Stimulated activated CD4-positive, alpha-beta T cell treated with anti-CD3 and anti-CD28 coated beads, Interleukin-2, amount 100 ng/mL, for 24 hours (primary cell): ENCODE measurements around the gene DOK6.
"Not testable (repeated sequence)": the region's sequence is repeated elsewhere in the genome, so short reads cannot be mapped to it uniquely, and the experiment has no call there.

ENCODE experiments used
- DNase-seq, 2 donors: peaks; one replicate each; pipeline ENCODE4 v3.0.0-alpha.2; 2020

Gene DOK6

DNA sequence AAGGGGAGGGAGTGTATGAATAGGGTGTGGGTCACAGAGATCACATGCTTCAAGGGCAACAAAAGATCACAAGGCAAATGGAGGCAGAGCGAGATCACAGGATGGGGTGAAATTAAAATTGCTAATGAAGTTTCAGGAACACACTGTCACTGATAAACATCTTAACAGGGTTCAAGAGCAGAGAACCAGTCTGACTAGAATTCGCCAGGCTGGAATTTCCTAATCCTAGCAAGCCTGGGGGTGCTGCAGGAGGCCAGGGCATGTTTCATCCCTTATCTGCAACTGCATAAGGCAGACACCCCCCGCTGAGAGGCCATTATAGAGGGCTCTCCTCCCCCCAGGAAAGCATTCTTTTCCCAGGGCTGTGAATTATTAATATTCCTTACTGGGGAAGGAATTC, 478.4 kb downstream of the DOK6 start:
- DNase-seq = not testable (repeated sequence)

DNA sequence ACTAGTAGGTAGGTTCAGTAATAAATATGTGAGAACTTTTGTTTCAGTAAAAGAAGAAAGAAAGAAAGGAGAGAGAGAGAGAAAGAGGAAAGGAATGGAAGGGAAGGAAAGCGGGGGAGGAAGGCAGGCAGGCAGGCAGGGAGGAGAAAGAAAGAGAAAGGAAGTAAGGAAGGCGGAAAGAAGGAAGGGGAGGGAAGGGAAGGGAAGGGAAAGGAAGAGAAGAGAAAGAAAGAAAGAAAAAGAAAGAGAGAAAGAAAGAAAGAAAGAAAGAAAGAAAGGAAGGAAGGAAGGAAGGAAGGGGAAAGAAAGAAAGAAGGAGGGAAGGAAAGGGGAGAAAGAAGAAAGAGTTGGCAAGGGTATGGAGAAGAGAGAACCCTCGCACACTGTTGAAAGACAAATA, 479.4 kb downstream of the DOK6 start:
- DNase-seq = no peak

DNA sequence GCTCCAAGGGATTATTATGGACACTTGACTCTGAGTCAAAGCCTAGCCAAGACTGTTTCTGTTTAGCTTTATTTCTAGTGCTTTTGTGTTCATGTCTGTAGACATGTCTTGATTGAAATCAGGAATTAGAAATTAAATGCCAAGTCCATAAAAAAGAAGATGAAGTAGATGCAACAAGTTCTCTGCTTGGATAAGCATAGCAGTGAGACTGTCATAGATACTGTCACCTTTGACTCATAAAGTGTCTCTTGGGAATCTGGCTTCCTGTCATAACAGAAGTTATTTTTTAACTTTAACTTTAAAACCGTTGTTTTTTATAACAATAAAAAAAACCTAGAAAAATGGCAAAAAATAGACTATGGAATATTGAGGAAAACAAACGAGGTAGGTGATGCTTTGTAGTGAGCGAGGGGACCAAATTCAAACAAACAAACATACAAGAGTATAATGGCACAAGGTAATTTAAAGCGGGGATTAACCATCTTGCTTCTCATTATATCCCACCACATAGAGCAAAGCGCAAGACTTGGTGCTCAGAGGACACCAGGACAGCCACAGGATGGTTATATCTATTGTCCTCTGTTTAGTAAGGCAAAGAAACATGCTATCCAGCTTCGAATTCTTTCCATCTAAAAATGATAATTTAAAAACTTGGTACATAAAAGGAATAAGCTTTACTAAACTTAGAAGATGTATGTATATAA, 482.4 kb downstream of the DOK6 start:
- no peak for DNase-seq

DNA sequence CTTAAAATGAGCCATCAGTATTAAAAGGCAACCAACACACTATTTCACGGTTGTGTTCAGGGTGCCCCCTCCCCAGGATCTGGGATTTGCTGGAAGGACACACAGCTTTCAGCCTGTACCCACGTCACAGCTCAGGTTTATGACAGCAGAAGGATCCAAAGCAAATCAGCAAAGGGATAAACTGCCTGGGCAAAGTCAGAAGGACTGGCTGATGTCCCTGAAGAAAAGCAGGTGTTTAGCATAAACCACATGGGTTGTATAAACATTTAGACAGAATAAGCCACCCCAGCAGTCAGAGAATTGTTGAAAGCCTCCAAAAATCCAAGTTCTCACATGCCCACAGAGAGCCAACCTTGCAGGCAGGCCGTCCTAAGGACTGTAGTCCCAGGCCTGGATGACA, 483.1 kb downstream of the DOK6 start:
- no peak for DNase-seq

DNA sequence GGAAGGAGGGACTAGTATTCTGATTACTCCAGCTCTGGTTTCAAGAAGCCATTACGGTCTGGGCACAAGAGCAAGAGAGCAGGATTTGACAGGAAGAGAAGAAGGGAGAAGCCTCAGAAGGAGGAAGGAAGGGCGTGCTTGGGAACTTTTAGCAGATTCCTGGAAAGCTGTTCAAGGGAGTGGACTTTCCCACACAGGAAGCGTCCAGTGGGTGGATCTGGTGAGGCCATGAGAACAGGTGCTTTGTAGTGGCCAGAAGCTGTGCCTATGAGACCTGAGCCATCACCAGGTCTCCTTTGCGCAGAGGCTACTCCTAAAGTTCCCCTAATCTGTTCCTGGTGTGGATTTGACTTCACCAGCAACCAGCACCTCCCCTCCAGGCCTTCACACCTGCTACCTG, 484.7 kb downstream of the DOK6 start:
- no peak for DNase-seq

DNA sequence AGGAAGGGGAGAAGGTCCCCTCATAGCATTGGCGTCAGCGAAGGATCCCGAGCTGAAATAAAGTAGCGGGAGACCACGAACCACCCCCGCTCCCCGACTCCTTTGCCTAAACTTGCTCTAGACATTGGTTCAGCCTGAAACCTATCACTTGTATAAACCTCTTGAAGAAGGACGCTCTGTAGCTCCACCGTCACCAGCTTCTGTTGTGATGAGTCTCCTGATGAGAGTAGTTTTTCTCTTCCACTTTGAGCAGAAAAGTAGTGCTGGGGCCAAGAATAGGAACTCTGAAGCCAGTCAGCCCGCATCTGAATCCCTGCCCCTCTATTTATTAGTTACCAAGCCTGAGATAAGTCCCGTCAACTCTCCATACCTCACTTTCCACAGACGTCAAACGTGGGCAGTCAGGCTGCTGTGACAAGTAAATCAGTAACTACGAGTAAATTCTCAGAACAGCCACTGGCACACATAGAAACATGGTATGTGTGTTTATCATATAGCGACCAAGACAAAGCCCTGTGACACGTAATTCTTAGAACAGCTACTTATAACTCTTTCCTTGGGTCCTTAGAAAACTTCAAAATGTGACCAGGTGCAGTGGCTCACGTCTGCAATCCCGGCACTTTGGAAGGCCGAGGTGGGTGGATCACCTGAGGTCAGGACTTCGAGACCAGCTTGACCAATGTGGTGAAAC, 485.3 kb downstream of the DOK6 start:
- DNase-seq = peak; percentile 41 to 53

DNA sequence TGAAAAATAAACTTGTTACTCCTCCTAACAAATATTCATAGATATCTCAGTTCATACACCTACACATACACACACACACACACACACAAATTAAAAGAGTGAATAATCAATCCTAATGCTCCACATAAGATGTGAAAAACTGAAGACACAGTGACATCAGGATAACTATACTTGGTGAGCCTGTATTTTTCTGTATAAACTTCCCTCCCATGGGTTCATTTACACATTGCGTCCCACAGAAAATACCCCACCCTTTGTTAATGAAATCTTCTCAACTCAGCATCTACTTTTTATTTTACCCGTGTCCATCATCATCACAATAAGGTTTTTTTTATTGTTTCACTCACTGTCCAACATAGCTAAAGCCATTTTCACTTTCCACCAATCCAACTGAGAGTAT, 486.6 kb downstream of the DOK6 start:
- no peak for DNase-seq

DNA sequence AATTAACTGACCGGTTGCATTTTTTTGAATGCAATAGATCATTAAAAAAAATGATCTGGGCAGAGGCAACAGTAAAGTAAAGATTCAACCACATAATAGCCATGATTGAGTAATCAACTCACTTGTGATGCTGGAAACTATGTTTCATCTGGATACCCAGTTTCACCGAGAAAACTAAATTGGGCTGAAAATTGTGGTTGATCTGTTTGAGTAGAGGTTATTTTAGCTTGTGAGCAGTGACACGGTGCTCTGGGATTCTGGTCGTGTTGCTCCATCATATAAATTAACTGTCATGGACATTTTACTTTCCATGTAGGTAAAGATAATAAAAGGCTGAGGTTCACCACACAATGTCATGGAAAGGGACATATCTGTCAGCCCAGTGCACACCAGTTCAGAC, 488.3 kb downstream of the DOK6 start:
- no peak for DNase-seq

DNA sequence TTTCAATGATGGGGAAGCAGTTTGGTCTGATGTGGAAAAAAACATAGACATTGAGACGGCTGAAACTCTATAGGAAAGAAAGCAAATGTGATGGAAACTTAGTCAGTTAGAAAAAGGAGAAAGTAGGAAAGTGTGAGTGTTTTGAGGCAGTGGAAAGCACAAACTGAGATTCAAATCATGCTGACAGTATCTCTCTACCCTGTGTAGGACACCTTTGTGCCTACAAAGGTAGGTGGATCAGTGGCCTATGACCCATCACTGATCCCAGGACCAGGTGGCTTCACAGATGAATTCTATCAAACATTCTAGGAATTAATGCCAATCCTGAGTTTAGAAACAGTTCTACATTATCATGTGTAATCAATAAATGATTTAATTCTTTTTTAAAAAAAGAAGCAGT, 489.9 kb downstream of the DOK6 start:
- no peak for DNase-seq

DNA sequence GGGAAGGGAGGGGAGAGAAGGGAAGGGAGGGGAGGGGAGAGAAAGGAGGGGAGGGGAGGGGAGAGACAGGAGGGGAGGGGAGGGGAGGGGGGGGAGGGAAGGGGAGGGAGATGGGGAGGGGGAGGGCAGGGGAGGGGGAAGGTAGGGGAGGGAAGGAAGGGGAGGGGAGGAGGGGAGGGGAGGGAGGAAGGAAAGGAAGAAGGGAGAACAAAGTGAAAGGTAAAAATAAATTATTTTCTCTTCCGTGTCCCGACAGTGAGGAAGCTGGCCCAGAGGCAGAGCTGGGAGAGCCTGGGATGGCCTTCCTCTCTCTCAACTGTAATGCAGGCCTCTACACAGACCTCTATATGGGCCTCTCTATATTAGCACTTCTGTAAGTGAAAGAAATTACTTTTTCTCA, 493.8 kb downstream of the DOK6 start:
- no peak for DNase-seq

DNA sequence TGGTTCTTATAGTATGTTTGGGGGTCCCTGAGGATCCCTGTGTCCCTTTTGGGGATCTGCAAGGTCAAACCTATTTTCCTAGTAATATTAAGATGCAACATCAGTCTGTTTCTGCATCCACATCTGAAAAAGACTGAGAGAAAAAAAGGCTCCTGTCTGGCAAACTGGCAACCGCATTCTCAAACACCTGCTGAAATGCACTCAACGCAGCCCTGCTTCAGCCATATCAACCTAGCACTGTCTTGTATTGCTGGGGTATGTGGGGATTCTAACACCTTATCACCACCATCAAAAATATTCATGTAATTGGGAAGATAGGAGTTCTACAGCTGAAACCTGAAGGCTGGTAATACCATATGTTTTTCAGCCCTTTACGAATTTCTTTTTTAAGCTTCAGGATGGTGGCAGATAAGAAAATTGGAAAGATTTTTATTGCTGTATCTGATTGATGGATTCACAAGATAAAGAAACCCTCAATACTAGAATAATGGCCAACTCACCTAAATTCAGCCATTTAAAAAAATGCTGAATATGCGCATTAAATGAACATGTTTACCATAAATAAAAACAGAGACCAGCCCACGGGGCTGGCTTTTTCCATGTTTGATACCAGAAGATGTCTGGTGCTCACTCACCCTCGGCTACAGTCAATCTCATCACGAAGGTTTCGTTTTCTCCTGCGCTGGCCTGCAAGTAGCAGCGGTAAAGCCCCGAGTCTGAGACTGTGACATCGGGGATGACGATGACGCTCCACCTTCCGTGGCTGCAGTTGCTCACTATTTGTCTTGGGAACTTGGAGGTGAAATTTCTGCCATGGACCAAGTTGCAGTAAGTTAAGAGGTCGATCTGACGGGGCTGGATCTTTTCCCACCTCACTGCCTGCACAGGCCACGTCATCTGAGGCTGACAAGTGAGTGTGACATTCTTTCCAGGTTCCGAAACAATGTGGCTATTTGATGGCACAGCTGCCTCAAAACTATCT, 494.7 kb downstream of the DOK6 start:
- DNase-seq = no peak

DNA sequence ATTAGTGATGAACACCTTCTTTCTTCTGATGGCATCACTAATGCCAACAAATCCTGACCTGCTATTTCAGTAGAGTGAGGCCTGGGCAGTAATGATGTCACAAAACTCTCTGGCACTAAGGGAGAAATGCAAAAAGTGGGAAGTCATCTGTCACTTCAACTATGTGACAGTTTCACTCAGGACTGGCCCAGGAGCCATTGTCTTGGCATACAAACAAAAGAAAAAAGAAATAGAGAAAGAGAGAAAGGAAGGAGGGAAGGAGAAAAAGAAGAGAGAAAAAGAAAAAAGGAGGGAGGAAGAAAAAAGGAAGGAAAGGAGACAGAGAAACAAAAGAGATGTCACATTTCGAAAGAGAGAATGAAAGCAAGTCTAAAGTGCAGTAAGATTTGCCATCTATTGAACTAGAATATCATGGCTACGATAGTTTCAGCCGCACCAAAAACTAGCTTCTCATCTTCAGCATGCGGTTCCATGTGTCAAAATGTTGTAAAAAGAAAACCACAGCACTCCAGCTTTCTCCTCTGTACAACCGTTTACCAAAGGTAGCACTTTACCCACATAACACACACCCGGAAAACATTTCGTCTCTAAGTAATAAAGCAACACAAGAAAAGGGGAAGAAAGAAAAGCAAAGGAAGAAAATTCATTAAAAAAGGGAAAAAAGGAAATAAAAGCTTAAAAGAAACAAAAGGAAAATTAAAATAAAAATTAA, 496.9 kb downstream of the DOK6 start:
- DNase-seq = no peak

DNA sequence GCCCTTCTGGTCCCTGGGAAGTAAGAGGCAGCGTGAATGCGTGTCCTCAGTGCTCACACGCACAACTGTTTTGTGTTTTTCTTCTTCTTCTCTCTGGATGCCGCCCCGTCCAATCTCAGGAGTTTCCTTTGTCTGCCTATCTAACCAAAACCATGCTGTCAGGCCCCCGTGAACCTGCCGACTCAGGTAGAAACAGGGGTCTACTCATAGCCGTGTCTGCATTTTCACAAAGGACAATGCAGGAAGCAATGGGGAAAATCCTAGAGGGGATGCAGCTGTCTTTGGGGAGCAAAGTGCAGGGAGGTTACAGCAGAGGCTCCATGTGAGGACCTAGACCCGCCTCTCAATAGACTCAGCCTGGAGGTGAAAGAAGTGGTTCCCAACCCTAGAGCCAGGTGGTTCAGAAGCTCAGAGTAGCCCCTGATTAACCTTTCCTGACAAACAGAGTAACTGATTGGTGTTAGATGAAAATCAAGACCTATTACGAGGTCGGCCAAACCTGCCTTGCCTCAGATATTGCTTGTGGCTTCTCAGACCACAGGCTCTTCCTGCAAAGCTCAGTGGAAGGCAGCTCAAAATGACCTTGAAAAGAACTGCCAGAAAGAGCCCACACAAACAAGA, 497.7 kb downstream of the DOK6 start:
- peak; percentile 36 to 44 for DNase-seq
